Globus pallidus (tissue), 1 donor: ENCODE measurements around the gene NKAPD1.
"Not testable (repeated sequence)": the region's sequence is repeated elsewhere in the genome, so short reads cannot be mapped to it uniquely, and the experiment has no call there.

ENCODE experiments used
- DNase-seq: peaks from one replicate; pipeline ENCODE4 v3.0.0-alpha.2; 2015; ENCODE audit warnings: low spot score

Gene NKAPD1, protein sequence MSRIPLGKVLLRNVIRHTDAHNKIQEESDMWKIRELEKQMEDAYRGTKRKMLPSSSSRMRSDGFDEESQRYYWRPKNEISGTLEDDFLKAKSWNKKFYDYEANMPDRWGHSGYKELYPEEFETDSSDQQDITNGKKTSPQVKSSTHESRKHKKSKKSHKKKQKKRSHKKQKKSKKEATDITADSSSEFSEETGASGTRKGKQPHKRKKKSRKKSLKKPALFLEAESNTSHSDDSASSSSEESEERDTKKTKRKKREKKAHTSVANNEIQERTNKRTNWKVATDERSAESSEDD

DNA sequence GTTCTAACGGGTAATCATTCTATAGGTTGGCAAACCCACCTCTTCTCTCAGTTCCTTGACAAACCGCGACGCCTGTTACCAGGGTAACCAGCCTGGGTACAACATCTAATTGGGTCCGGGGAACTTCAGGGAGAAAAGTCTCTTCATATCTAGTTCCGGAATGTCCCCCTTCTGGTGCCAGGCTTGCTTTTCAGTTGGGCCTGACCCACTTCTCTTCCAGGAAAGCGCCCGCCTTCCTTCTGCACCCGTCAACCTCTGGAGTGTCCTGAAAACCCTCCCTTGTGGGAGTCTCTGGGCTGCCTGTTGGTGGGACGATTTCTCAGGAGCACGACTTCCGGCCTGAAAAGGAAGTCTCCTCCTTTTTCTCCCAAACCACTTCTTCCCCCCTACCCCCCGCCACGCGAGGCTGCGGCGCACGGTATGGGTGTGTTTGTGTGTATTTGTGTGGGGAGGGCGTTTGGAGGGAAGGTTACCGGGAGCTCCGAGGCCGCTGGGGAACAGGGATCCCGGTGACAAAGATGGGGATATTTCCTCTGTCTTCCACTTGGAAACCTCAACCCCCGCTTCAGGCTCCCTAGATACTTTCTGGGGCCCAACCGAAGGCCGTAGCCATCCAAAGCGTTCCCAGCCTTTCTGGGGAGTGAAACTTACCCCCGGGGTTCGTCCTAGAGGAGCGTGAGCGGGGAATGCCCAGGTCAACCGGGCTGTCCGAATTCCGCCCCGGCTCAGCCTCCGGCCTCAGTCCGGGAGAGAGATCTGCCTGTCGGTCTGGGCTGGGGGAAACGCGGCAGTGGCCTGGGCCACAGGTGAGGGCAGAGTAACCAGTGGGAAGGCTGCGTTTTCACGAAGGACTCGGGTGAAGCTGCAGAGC, at the start of gene NKAPD1, which contains the start of gene PIH1D2:
NKAPD1 (plus strand) TSS at position 359 of the 871 bp plus-strand sequence. CDS start 1,276 bp downstream, outside the sequence.
PIH1D2 (minus strand) TSS at position 77 of the 871 bp plus-strand sequence. CDS start 843 bp downstream, outside the sequence.
- peak; percentile 84 for DNase-seq

DNA sequence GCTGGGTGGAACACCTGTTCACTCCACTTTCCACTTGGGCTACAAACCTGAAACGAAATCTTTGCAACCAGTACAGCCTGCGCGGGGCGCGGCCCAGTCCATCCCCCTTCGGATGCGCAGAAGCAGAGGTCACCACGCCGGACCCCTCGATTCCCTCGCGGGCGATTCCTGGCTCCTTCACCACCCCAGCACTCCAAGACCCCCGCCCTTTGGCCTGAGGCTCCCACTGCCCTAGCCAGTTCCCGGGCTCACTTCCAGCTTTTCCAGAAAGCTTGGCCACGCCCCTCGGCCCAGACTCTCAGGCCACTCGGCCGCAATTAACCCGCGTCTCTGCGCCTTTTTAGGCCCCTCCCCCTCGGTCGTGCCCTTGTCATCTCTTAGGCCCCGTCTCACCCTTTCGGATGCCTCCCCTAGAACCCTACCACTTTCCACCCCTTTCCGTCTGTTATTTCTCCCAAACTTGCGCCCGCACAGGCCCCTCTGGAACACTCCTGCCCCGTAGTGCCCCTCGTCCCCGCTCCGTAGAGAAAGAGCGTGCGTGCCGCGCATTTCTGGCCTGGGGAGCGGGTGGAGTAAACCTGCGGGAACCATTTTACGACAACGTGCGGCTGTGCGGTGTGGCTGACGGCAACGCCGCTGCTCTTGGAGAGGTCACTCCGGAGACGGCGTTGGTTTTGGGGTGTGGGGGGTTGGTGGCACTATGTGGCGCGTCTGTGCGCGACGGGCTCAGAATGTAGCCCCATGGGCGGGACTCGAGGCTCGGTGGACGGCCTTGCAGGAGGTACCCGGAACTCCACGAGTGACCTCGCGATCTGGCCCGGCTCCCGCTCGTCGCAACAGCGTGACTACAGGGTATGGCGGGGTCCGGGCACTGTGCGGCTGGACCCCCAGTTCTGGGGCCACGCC, 49.1 kb upstream of the NKAPD1 start, which contains the start of gene DLAT:
DLAT (plus strand) TSS at position 636 of the 906 bp plus-strand sequence; CDS start at position 701, 65 bp downstream.
- DNase-seq: peak; percentile 80

- DNase-seq: peak; percentile 3
Observed at GRCh38 chr11:112025707-112026106, 48.4 kb upstream of the NKAPD1 start.

GRCh38 chr11:112026784-112027410, 47.2 kb upstream of the NKAPD1 start:
- not testable (repeated sequence) for DNase-seq

DNA sequence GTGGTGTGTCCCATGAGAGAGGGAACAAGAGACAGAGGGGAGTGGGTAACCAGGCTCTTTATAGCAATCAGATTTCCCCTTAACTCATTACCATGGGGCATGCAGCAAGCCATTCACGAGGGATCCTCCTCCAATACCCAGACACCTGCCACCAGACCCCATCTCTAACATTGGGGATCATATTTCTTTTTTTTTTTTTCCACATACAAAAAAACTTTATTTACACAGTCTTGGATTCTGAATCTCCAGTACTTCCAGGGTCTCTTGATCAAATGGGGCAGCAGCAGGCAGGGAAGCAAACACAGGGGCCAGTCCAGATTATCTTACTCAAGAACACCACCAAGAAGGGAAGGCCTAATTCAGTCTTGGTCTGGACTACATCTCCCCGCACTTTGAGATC, 44.6 kb upstream of the NKAPD1 start:
- no peak for DNase-seq

GRCh38 chr11:112033902-112034301, 40.2 kb upstream of the NKAPD1 start:
- DNase-seq: no peak

- DNase-seq: no peak
Observed at GRCh38 chr11:112037527-112037926, 36.6 kb upstream of the NKAPD1 start.

DNA sequence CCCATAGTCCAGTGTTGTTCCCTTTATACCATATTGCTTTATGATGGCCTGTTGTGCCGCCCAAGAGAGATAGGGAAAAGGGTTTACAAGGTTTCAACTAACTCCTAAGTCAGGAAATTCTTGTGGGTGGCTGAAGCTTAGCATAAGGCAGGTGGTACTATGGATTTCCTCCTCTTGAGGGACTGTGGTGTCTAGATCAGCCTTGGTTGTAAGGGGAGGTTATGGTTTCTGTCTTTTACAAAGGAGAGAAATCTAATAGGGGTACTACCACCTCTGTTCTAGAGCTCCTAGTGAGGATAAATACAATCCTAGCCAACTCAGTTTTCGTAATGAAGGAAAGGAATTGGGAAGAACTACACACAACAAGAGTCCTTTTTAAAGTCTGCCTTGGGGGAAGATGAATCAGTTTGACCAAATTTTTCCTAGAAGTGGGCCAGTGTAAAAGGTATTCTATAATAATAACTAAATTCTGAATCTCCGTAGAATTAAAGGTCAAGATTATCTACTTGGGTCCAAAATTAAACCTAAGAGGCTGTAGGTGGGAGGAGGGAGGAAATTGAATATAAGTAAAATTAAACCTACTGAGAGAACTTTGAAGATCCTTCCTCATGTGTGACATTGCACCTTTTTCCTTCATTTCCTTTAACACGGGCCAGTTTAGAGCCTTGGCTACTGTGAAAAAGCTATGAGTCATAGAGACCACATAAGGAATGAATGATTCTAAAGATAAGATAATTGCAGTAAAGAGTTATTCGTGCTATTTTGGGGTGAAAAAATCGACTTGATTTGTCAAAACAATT, 31.7 kb upstream of the NKAPD1 start:
- no peak for DNase-seq

- no peak for DNase-seq
Observed at GRCh38 chr11:112042961-112043304, 31.2 kb upstream of the NKAPD1 start.

- no peak for DNase-seq
Observed at GRCh38 chr11:112044961-112045360, 29.1 kb upstream of the NKAPD1 start.

DNA sequence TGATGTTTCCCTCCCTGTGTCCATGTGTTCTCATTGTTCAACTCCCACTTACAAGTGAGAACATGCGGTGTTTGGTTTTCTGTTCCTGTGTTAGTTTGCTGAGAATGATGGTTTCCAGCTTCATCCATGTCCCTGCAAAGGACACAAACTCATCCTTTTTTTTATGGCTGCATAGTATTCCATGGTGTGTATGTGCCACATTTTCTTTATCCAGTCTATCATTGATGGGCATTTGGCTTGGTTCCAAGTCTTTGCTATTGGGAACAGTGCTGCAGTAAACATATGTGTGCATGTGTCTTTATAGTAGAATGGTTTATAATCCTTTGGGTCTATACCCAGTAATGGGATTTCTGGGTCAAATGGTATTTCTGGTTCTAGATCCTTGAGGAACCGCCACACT, 27.5 kb upstream of the NKAPD1 start:
- not testable (repeated sequence) for DNase-seq

DNA sequence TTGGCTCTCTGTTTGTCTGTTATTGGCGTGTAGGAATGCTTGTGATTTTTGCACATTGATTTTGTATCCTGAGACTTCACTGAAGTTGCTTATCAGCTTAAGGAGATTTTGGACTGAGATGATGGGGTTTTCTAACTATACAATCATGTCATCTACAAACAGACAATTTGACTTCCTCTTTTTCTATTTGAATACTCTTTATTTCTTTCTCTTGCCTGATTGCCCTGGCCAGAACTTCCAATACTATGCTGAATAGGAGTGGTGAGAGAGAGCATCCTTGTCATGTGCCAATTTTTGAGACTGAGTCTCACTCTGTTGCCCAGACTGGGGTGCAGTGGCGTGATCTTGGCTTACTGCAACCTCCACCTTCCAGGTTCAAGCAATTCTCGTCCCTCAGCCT, 25.8 kb upstream of the NKAPD1 start:
- DNase-seq: not testable (repeated sequence)

DNA sequence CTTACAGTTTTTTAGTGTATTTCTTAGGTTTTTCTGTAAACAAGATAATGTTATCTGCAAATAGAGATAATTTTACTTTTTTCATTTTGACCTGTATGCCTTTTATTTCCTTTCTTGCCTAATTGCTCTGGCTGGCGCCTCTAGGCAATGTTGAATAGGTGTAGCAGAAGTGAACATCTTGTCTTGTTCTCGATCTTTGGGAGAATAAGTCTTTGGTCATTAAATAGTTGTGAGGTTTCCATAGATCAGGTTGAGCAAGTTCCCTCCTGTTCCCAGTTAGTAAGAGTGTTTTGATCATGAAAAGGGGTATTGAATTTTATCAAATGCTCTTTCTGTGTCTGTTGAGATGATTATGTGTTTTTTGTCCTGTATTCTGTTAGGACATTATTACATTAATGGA, 24.3 kb upstream of the NKAPD1 start:
- DNase-seq: no peak

- DNase-seq: no peak
Observed at GRCh38 chr11:112050721-112051120, 23.4 kb upstream of the NKAPD1 start.

- no peak for DNase-seq
Observed at GRCh38 chr11:112051768-112052167, 22.3 kb upstream of the NKAPD1 start.

- DNase-seq: no peak
Observed at GRCh38 chr11:112057170-112057569, 16.9 kb upstream of the NKAPD1 start.

- DNase-seq: no peak
Observed at GRCh38 chr11:112058103-112058502, 16.0 kb upstream of the NKAPD1 start.

GRCh38 chr11:112062923-112063322, 11.2 kb upstream of the NKAPD1 start:
- no peak for DNase-seq

DNA sequence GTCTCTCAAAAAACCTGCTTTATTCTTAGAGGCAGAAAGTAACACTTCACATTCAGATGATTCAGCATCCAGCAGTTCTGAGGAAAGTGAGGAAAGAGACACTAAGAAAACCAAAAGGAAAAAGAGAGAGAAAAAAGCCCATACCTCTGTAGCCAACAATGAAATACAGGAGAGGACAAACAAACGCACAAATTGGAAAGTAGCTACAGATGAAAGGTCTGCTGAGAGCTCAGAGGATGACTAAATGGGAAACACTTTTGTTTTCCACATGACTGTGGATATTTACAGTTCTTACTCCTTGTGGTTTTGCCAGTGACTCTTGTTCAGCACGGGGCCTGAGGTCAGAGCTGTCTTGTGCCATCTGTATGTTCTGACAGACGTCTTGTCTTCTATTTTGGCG, 8.6 kb downstream of the NKAPD1 start:
- DNase-seq: no peak

GRCh38 chr11:112085822-112086421, 11.8 kb downstream of the NKAPD1 start:
- no peak for DNase-seq
